RKO (cell line): ENCODE data around the gene NIPAL3.

Experiments
- DNase-seq: peaks from one replicate; pipeline ENCODE4 v3.0.0-alpha.2; 2016; ENCODE audit warnings: low spot score

NIPAL3 gene

GRCh38 chr1:24391882-24392603, 23.6 kb upstream of the NIPAL3 start:
- peak; percentile 38 for DNase-seq

GRCh38 chr1:24392604-24392946, 23.0 kb upstream of the NIPAL3 start:
- DNase-seq: no peak

- DNase-seq: no peak
These were observed 22.5 kb upstream of the NIPAL3 start for GRCh38 chr1:24392982-24393650.

GRCh38 chr1:24393892-24394291, 21.7 kb upstream of the NIPAL3 start:
- DNase-seq: peak; percentile 60

- DNase-seq: no peak
These were observed 15.5 kb upstream of the NIPAL3 start for GRCh38 chr1:24400065-24400464.

- no peak for DNase-seq
These were observed 11.8 kb upstream of the NIPAL3 start for GRCh38 chr1:24403806-24404205.

- DNase-seq: no peak
These were observed 8.8 kb upstream of the NIPAL3 start for GRCh38 chr1:24406788-24407187.

- peak; percentile 87 for DNase-seq
These were observed 6.1 kb upstream of the NIPAL3 start for GRCh38 chr1:24409535-24409934.

GRCh38 chr1:24410750-24411149, 4.9 kb upstream of the NIPAL3 start:
- DNase-seq: no peak

GRCh38 chr1:24411963-24412362, 3.6 kb upstream of the NIPAL3 start:
- DNase-seq: peak; percentile 87

GRCh38 chr1:24412408-24412807, 3.2 kb upstream of the NIPAL3 start:
- DNase-seq: no peak

- DNase-seq: peak; percentile 85
These were observed 2.0 kb upstream of the NIPAL3 start, which contains the start of gene STPG1 for GRCh38 chr1:24413350-24414163. TSS of gene STPG1 (minus strand) at chr1:24413782. CDS start at chr1:24401388, 12,394 bp downstream.

GRCh38 chr1:24414775-24415333, 748 bp upstream of the NIPAL3 start:
- DNase-seq: no peak

- peak; percentile 35 for DNase-seq
These were observed 486 bp downstream of the NIPAL3 start for GRCh38 chr1:24415910-24416665.

GRCh38 chr1:24416666-24417391, 1.2 kb downstream of the NIPAL3 start:
- DNase-seq: peak; percentile 98

GRCh38 chr1:24417681-24418080, 2.1 kb downstream of the NIPAL3 start:
- no peak for DNase-seq

- no peak for DNase-seq
These were observed 3.5 kb downstream of the NIPAL3 start for GRCh38 chr1:24418898-24419628.

GRCh38 chr1:24420547-24420946, 4.9 kb downstream of the NIPAL3 start:
- no peak for DNase-seq

GRCh38 chr1:24421502-24421901, 5.9 kb downstream of the NIPAL3 start:
- no peak for DNase-seq

GRCh38 chr1:24424207-24424606, 8.6 kb downstream of the NIPAL3 start:
- DNase-seq: no peak
